ENCODE results near the gene DACT2. TPM values are rescaled to one million over a fixed set of nuclear protein-coding genes. Genes with fewer than 3 reads are reported as not detected.

DACT2 gene
- total and polyA plus RNA-seq, 2 donors (not counting 1 experiment from before 2014, with no cell fraction given), result not detected

- Histone ChIP-seq H3K27ac (ENCODE audit: insufficient read depth, low read length) (no peak overlapping the region), H3K27me3 (ENCODE audit: control insufficient read depth, insufficient read depth, low read length) (no peaks in the 10 kb centered on the region), H3K36me3 (ENCODE audit: control insufficient read depth, insufficient read depth, low read length) (no peaks in the 10 kb centered on the region), H3K4me3 (replicated peaks in 1 of 4; ENCODE audit: control extremely low read depth in 1 of 4, insufficient read depth in 1 of 4, low read depth in 3 of 4, low read length in 4 of 4) (no peak overlapping the region), H2AFZ (ENCODE audit: low read length) (no peak overlapping the region), H4K20me1 (ENCODE audit: control insufficient read depth, extremely low read depth, insufficient read depth, low read length) (no peaks in the 10 kb centered on the region), H3K4me1 (ENCODE audit: control insufficient read depth, extremely low read depth, insufficient read depth, low read length) (no peaks in the 10 kb centered on the region), H3K9me3 (ENCODE audit: control insufficient read depth, insufficient read depth, low read depth, low read length) (no peaks in the 10 kb centered on the region), H3K9ac (ENCODE audit: insufficient read depth, low read length) (no peak overlapping the region), H3K79me2 (ENCODE audit: control insufficient read depth, insufficient read depth, low read length) (no peaks in the 10 kb centered on the region), H3K4me2 (ENCODE audit: extremely low read depth, insufficient read depth, low read length) (no peak overlapping the region)
- DNase-seq (ENCODE audit: low read depth in 2 of 2), result no peak
- no peak for TF ChIP-seq EZH2 (IDR thresholded peaks at IDR 0.05; ENCODE audit: low read length, missing control alignments)
- TF ChIP-seq, protein P1, sequence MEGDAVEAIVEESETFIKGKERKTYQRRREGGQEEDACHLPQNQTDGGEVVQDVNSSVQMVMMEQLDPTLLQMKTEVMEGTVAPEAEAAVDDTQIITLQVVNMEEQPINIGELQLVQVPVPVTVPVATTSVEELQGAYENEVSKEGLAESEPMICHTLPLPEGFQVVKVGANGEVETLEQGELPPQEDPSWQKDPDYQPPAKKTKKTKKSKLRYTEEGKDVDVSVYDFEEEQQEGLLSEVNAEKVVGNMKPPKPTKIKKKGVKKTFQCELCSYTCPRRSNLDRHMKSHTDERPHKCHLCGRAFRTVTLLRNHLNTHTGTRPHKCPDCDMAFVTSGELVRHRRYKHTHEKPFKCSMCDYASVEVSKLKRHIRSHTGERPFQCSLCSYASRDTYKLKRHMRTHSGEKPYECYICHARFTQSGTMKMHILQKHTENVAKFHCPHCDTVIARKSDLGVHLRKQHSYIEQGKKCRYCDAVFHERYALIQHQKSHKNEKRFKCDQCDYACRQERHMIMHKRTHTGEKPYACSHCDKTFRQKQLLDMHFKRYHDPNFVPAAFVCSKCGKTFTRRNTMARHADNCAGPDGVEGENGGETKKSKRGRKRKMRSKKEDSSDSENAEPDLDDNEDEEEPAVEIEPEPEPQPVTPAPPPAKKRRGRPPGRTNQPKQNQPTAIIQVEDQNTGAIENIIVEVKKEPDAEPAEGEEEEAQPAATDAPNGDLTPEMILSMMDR (conservative IDR thresholded peaks at IDR 0.05 in 1 of 2, IDR thresholded peaks at IDR 0.05 in 1 of 2; ENCODE audit: low read depth in 1 of 2, low read length in 2 of 2), result no peak
Measured at GRCh38 chr6:168345266-168345665, 25.7 kb upstream of the DACT2 start.

GRCh38 chr6:168344338-168344737 is 24.8 kb upstream of the DACT2 start:
- H3K79me2 ChIP-seq (ENCODE audit: control insufficient read depth, insufficient read depth, low read length), result no peaks in the 10 kb centered on the region
- H4K20me1 ChIP-seq (ENCODE audit: control insufficient read depth, extremely low read depth, insufficient read depth, low read length), result no peaks in the 10 kb centered on the region
- no peaks in the 10 kb centered on the region for H3K9me3 ChIP-seq (ENCODE audit: control insufficient read depth, insufficient read depth, low read depth, low read length)
- no peaks in the 10 kb centered on the region for H3K4me1 ChIP-seq (ENCODE audit: control insufficient read depth, extremely low read depth, insufficient read depth, low read length)
- H3K4me3 ChIP-seq (replicated peaks in 1 of 4; ENCODE audit: control extremely low read depth in 1 of 4, insufficient read depth in 1 of 4, low read depth in 3 of 4, low read length in 4 of 4), result no peak overlapping the region
- H3K27me3 ChIP-seq (ENCODE audit: control insufficient read depth, insufficient read depth, low read length), result no peaks in the 10 kb centered on the region
- TF ChIP-seq EZH2 (IDR thresholded peaks at IDR 0.05; ENCODE audit: low read length, missing control alignments), result no peak
- TF ChIP-seq, protein P1 (conservative IDR thresholded peaks at IDR 0.05 in 1 of 2, IDR thresholded peaks at IDR 0.05 in 1 of 2; ENCODE audit: low read depth in 1 of 2, low read length in 2 of 2), result no peak
- no peak overlapping the region for H2AFZ ChIP-seq (ENCODE audit: low read length)
- H3K4me2 ChIP-seq (ENCODE audit: extremely low read depth, insufficient read depth, low read length), result no peak overlapping the region
- H3K9ac ChIP-seq (ENCODE audit: insufficient read depth, low read length), result no peak overlapping the region
- DNase-seq (ENCODE audit: low read depth in 2 of 2), result no peak
- H3K27ac ChIP-seq (ENCODE audit: insufficient read depth, low read length), result no peak overlapping the region
- no peaks in the 10 kb centered on the region for H3K36me3 ChIP-seq (ENCODE audit: control insufficient read depth, insufficient read depth, low read length)

- Histone ChIP-seq H3K27ac (ENCODE audit: insufficient read depth, low read length) (no peak overlapping the region), H3K9ac (ENCODE audit: insufficient read depth, low read length) (no peak overlapping the region), H2AFZ (ENCODE audit: low read length) (no peak overlapping the region), H3K79me2 (ENCODE audit: control insufficient read depth, insufficient read depth, low read length) (no peaks in the 10 kb centered on the region), H3K4me3 (replicated peaks in 1 of 4; ENCODE audit: control extremely low read depth in 1 of 4, insufficient read depth in 1 of 4, low read depth in 3 of 4, low read length in 4 of 4) (no peak overlapping the region), H3K4me1 (ENCODE audit: control insufficient read depth, extremely low read depth, insufficient read depth, low read length) (no peaks in the 10 kb centered on the region), H3K9me3 (ENCODE audit: control insufficient read depth, insufficient read depth, low read depth, low read length) (no peaks in the 10 kb centered on the region), H3K27me3 (ENCODE audit: control insufficient read depth, insufficient read depth, low read length) (no peaks in the 10 kb centered on the region), H3K4me2 (ENCODE audit: extremely low read depth, insufficient read depth, low read length) (no peak overlapping the region), H4K20me1 (ENCODE audit: control insufficient read depth, extremely low read depth, insufficient read depth, low read length) (no peaks in the 10 kb centered on the region), H3K36me3 (ENCODE audit: control insufficient read depth, insufficient read depth, low read length) (no peaks in the 10 kb centered on the region)
- DNase-seq (ENCODE audit: low read depth in 2 of 2), result no peak
- TF ChIP-seq, protein P1 (conservative IDR thresholded peaks at IDR 0.05 in 1 of 2, IDR thresholded peaks at IDR 0.05 in 1 of 2; ENCODE audit: low read depth in 1 of 2, low read length in 2 of 2), result no peak
- TF ChIP-seq EZH2 (IDR thresholded peaks at IDR 0.05; ENCODE audit: low read length, missing control alignments), result no peak
Measured at GRCh38 chr6:168343239-168344150, 23.9 kb upstream of the DACT2 start.
